Endothelial cell of umbilical vein (primary cell): ENCODE results near the gene FOCAD. TPM values are rescaled to one million over a fixed set of nuclear protein-coding genes. Genes with fewer than 3 reads are reported as not detected.

Experiments
- BruUV-seq: library from RNA; stranded (reverse); fragments of 400-500 nt; replicated peaks from 2 replicates; lab custom pipeline; 2021; lab: Mats Ljungman, UMichigan
- CTCF ChIA-PET: fragments of 300-600, 350-600 bp; sonication (Branson Sonifier 250); formaldehyde crosslinking; loops from one replicate; lab custom pipeline; 2021; ENCODE audit warnings: antibody characterized with exemption, inconsistent platforms; lab: Charles Lee
- POLR2A ChIA-PET: fragments of 300-600, 350-600 bp; sonication (Branson Sonifier 250); formaldehyde crosslinking; loops from one replicate; lab custom pipeline; 2021; ENCODE audit warnings: antibody characterized with exemption, inconsistent platforms; lab: Charles Lee
- DNase-seq: peaks from one replicate; pipeline ENCODE4 v3.0.0-alpha.2; 2011; ENCODE audit warnings: low read depth, low spot score
- FAIRE-seq: peaks from 2 replicates; lab custom pipeline; 2011; peaks lifted over from hg19 to GRCh38; lab: Jason Lieb, UNC
- H2AFZ ChIP-seq: 2 replicates; pipeline ENCODE4 v1.6.0; 2012; ENCODE audit warnings: low read depth, low read length, control low read depth, inconsistent platforms
- H3K27ac ChIP-seq: 2 replicates; pipeline ENCODE4 v1.5.1; 2011; ENCODE audit warnings: low read depth, mild to moderate bottlenecking, control low read depth, low read length, moderate library complexity; ENCODE audit not compliant: insufficient read depth
- H3K27me3 ChIP-seq, 2 experiments: 2 replicates each; pipeline versions ENCODE4 v1.6.0 to v1.6.1; 2011; ENCODE audit warnings: low read length in 2 of 2, mixed read lengths in 1 of 2; ENCODE audit not compliant: control insufficient read depth in 2 of 2, insufficient read depth in 2 of 2
- H3K36me3 ChIP-seq, 2 experiments: 2 replicates in 1 of 2; 3 replicates in 1 of 2; pipeline ENCODE4 v1.5.1; 2011; ENCODE audit warnings: low read length in 2 of 2, mild to moderate bottlenecking in 1 of 2, moderate library complexity in 1 of 2; ENCODE audit not compliant: control insufficient read depth in 2 of 2, insufficient read depth in 2 of 2; ENCODE audit errors: extremely low read depth in 1 of 2
- H3K4me1 ChIP-seq: 3 replicates; pipeline ENCODE4 v1.5.1; 2011; ENCODE audit warnings: mild to moderate bottlenecking, low read length; ENCODE audit not compliant: control insufficient read depth, insufficient read depth; ENCODE audit errors: extremely low read depth
- H3K4me2 ChIP-seq: 2 replicates; pipeline ENCODE4 v1.6.1; 2011; ENCODE audit warnings: low read length, control low read depth, mixed read lengths; ENCODE audit not compliant: insufficient read depth
- H3K4me3 ChIP-seq, 3 experiments: fragments of 200-600 bp in 1 of 3; sonication (generic), shearing (Covaris generic) in 1 of 3; replicated peaks in 1 of 3; 2 replicates each; pipeline ENCODE4 v1.5.1; 2011 to 2016; ENCODE audit warnings: control low read depth in 3 of 3, low read length in 3 of 3, mild to moderate bottlenecking in 2 of 3, inconsistent platforms in 1 of 3, low read depth in 1 of 3, moderate library complexity in 1 of 3; ENCODE audit not compliant: insufficient read depth in 1 of 3
- H3K79me2 ChIP-seq: 2 replicates; pipeline ENCODE4 v1.6.0; 2012; ENCODE audit warnings: low read length, inconsistent platforms; ENCODE audit not compliant: control insufficient read depth, insufficient read depth
- H3K9ac ChIP-seq: replicated peaks from 2 replicates; pipeline ENCODE3; 2011; ENCODE audit warnings: low read length, control low read depth; ENCODE audit not compliant: insufficient read depth; ENCODE audit errors: extremely low read depth
- H3K9me1 ChIP-seq: replicated peaks from 3 replicates; pipeline ENCODE4 v1.6.0; 2011; ENCODE audit warnings: mild to moderate bottlenecking, low read length; ENCODE audit not compliant: control insufficient read depth, insufficient read depth; ENCODE audit errors: extremely low read depth
- H3K9me3 ChIP-seq: replicated peaks from 2 replicates; pipeline ENCODE4 v1.5.1; 2012; ENCODE audit warnings: low read length, inconsistent platforms; ENCODE audit not compliant: control insufficient read depth, insufficient read depth
- H4K20me1 ChIP-seq: replicated peaks from 2 replicates; pipeline ENCODE3; 2011; ENCODE audit warnings: mild to moderate bottlenecking, low read length; ENCODE audit not compliant: control insufficient read depth, insufficient read depth; ENCODE audit errors: extremely low read depth
- EZH2 ChIP-seq: IDR thresholded peaks from 2 replicates; pipeline ENCODE4 v1.6.1; 2012; ENCODE audit warnings: borderline replicate concordance, low read depth, mild to moderate bottlenecking, moderate library complexity, low read length, inconsistent platforms; ENCODE audit not compliant: severe bottlenecking
- FOS ChIP-seq: IDR thresholded peaks from 2 replicates; pipeline ENCODE4 v1.6.1; 2011; ENCODE audit warnings: mild to moderate bottlenecking, low read length, moderate library complexity, borderline replicate concordance; ENCODE audit not compliant: insufficient read depth
- GATA2 ChIP-seq: IDR thresholded peaks from 2 replicates; pipeline ENCODE4 v1.7.0; 2011; ENCODE audit warnings: low read depth, mild to moderate bottlenecking, moderate library complexity, mixed read lengths, low read length; ENCODE audit not compliant: insufficient read length, insufficient read depth
- JUN ChIP-seq: IDR thresholded peaks from 2 replicates; pipeline ENCODE4 v1.6.1; 2011; ENCODE audit warnings: borderline replicate concordance, low read depth; ENCODE audit not compliant: insufficient read length, insufficient read depth
- MYC ChIP-seq: IDR thresholded peaks from one replicate; pipeline ENCODE4 v1.6.1; 2011; ENCODE audit warnings: mild to moderate bottlenecking, low read depth, low read length
- POLR2A ChIP-seq: IDR thresholded peaks from 2 replicates; pipeline ENCODE4 v1.6.1; 2012; ENCODE audit warnings: low read depth, mild to moderate bottlenecking, control low read depth, low read length
- POLR2AphosphoS5 ChIP-seq: IDR thresholded peaks from 2 replicates; pipeline ENCODE4 v1.6.1; 2012; ENCODE audit warnings: low read depth, mild to moderate bottlenecking, control low read depth, low read length, moderate library complexity; ENCODE audit not compliant: insufficient read depth
- dilution Hi-C: fragments of 300-500 bp; cut with MboI; formaldehyde crosslinking; loops from one replicate; pipeline ENCODE4 v1.15.0; 2019; ENCODE audit warnings: low sequenced_read_pairs; ENCODE audit not compliant: extremely low pct_ligation_motif_present
- intact Hi-C: fragments of 100-400 bp; cut with micrococcal nuclease; formaldehyde crosslinking; loops from one replicate; pipeline ENCODE4 v1.10.0; 2022
- polyA plus RNA-seq, 4 experiments: library from polyadenylated mRNA; depleted of rRNA in 3 of 4; stranded (reverse) in 3 of 4; unstranded in 1 of 4; fragments of >200 nt; gene quantifications; 2 replicates each; pipeline versions ENCODE4 v1.2.1 to v1.2.3, GENCODE V29; 2011 to 2012; ENCODE audit warnings: missing spikeins in 1 of 4
- total RNA-seq: library from RNA; stranded (reverse); gene quantifications from 2 replicates; pipeline ENCODE4 v1.2.3, GENCODE V29; 2021
- TF ChIP-seq, protein P1 (sequence below), 2 donors: IDR thresholded peaks; 1 replicate in 1 of 2; 2 replicates in 1 of 2; pipeline ENCODE4 v1.5.1; 2011; ENCODE audit warnings: low read length in 2 of 2, mild to moderate bottlenecking in 2 of 2, moderate library complexity in 2 of 2, control low read depth in 1 of 2, inconsistent platforms in 1 of 2, low read depth in 1 of 2; ENCODE audit not compliant: insufficient read depth in 1 of 2; ENCODE audit errors: extremely low read depth in 1 of 2
- TF ChIP-seq, protein P2 (sequence below): IDR thresholded peaks from 2 replicates; pipeline ENCODE4 v1.6.1; 2011; ENCODE audit not compliant: insufficient read depth, insufficient read length

FOCAD gene
- total and polyA plus RNA-seq, 2 donors (not counting 3 experiments of a cell fraction or from before 2014, with no cell fraction given): 26.7 to 66.9 TPM

GRCh38 chr9:20941174-20941690 is 257.2 kb downstream of the FOCAD start:
- no peak overlapping the region for H2AFZ ChIP-seq
- BruUV-seq: no TSS peak
- POLR2A ChIA-PET: no interaction called here
- no peak overlapping the region for H3K4me3 ChIP-seq
- DNase-seq (peak; percentile 74), FAIRE-seq (peak; percentile 88)
- no peaks in the 10 kb centered on the region for H3K9me1 ChIP-seq
- H3K4me1 ChIP-seq: no peaks in the 10 kb centered on the region
- no peaks in the 10 kb centered on the region for H3K79me2 ChIP-seq
- no peaks in the 10 kb centered on the region for H3K9me3 ChIP-seq
- intact Hi-C loops (loop anchor here (1.0 to 10.0 kb wide), 8 partner anchors 56 to 1015 kb away; partner anchors contain the start of gene FOCAD), dilution Hi-C loops (no loop called here)
- H3K27me3 ChIP-seq: no peaks in the 10 kb centered on the region
- H3K27ac ChIP-seq: no peak overlapping the region
- no peak overlapping the region for H3K9ac ChIP-seq
- no peaks in the 10 kb centered on the region for H3K36me3 ChIP-seq
- H3K4me2 ChIP-seq: no peak overlapping the region
- CTCF ChIA-PET: interaction anchor here (0.6 to 7.0 kb wide), 48 partner anchors 11 to 1014 kb away, joined by 3 to 153 read pairs (median 4); partner anchors contain the start of genes FOCAD and MLLT3
- TF ChIP-seq FOS: no peak
- TF ChIP-seq, protein P1, sequence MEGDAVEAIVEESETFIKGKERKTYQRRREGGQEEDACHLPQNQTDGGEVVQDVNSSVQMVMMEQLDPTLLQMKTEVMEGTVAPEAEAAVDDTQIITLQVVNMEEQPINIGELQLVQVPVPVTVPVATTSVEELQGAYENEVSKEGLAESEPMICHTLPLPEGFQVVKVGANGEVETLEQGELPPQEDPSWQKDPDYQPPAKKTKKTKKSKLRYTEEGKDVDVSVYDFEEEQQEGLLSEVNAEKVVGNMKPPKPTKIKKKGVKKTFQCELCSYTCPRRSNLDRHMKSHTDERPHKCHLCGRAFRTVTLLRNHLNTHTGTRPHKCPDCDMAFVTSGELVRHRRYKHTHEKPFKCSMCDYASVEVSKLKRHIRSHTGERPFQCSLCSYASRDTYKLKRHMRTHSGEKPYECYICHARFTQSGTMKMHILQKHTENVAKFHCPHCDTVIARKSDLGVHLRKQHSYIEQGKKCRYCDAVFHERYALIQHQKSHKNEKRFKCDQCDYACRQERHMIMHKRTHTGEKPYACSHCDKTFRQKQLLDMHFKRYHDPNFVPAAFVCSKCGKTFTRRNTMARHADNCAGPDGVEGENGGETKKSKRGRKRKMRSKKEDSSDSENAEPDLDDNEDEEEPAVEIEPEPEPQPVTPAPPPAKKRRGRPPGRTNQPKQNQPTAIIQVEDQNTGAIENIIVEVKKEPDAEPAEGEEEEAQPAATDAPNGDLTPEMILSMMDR (IDR thresholded peaks at IDR 0.05; ENCODE audit: extremely low read depth in 1 of 2, insufficient read depth in 1 of 2, low read depth in 1 of 2, low read length in 2 of 2): peak; percentile 63 to 72
- H4K20me1 ChIP-seq: no peaks in the 10 kb centered on the region

DNA sequence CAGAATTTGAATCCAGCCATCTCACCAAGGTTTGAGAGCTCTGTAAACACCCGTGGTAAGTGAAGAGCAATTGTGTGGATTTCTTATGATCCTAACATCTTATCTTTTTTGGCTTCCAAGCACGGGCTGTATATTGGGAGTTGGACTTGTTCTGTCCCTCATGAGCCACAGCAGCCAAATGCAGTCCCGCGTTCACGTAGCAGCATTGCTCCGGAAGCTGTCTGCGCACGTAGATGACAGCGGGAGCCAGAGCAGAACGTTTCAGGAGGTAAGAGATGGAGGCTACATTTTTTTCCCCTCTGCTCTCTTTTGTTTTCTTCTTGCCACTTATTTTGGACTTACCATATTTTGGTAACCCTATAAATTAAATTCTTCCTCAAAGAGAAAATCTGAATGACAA is 260.4 kb downstream of the FOCAD start:
- Histone ChIP-seq H3K9me1 (no peaks in the 10 kb centered on the region), H3K4me2 (no peak overlapping the region), H4K20me1 (no peaks in the 10 kb centered on the region), H3K36me3 (no peaks in the 10 kb centered on the region), H3K27me3 (no peaks in the 10 kb centered on the region), H3K4me1 (no peaks in the 10 kb centered on the region), H3K27ac (no peak overlapping the region), H3K9ac (no peak overlapping the region), H3K4me3 (no peak overlapping the region), H3K9me3 (no peaks in the 10 kb centered on the region), H2AFZ (no peak overlapping the region), H3K79me2 (no peaks in the 10 kb centered on the region)
- no TSS peak for BruUV-seq
- ChIA-PET POLR2A (no interaction called here), CTCF (interaction anchor here (0.7 to 7.0 kb wide), 4 partner anchors 167 to 587 kb away, joined by 3 to 153 read pairs (median 57); partner anchors contain the start of gene MLLT3)
- intact Hi-C loops: loop anchor here (5.0 to 10.0 kb wide), 3 partner anchors 262 to 750 kb away; partner anchors contain the start of gene FOCAD
- no peak for FAIRE-seq
- dilution Hi-C loops: no loop called here
- no peak for TF ChIP-seq MYC
- TF ChIP-seq EZH2: no peak
- no peak for TF ChIP-seq JUN
- TF ChIP-seq, protein P1 (IDR thresholded peaks at IDR 0.05; ENCODE audit: extremely low read depth in 1 of 2, insufficient read depth in 1 of 2, low read depth in 1 of 2, low read length in 2 of 2): no peak
- TF ChIP-seq POLR2AphosphoS5: no peak
- no peak for TF ChIP-seq FOS
- TF ChIP-seq GATA2: no peak
- TF ChIP-seq, protein P2, sequence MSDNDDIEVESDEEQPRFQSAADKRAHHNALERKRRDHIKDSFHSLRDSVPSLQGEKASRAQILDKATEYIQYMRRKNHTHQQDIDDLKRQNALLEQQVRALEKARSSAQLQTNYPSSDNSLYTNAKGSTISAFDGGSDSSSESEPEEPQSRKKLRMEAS: no peak
- no peak for TF ChIP-seq POLR2A
- DNase-seq: no peak
